ENCODE data around the gene ATXN1. TPM values are rescaled to one million over a fixed set of nuclear protein-coding genes. Genes with fewer than 3 reads are reported as not detected.
A peak's percentile ranks its signal among the peaks of the same experiment; 100 is the strongest.

The ATXN1 gene
- total RNA-seq, 1 experiment from 2014 or later = 16.5 TPM

GRCh38 chr6:16496991-16497801 is 264.1 kb downstream of the ATXN1 start:
- ChIA-PET CTCF (interaction anchor here (0.6 to 0.7 kb wide), 2 partner anchors 98 to 262 kb away, joined by 3 to 7 read pairs; no protein-coding TSS in a partner anchor), POLR2A (no interaction called here)
- H3K4me1 Mint-ChIP-seq (ENCODE audit: insufficient read depth, unreplicated experiment) = peaks cover 10% of the 10 kb centered on the region
- intact Hi-C loops (cut with micrococcal nuclease) = no loop called here
- H3K36me3 Mint-ChIP-seq (ENCODE audit: insufficient read depth, unreplicated experiment) = no peaks in the 10 kb centered on the region
- no peaks in the 10 kb centered on the region for H3K27me3 Mint-ChIP-seq (ENCODE audit: insufficient read depth, unreplicated experiment)
- no peak for DNase-seq (ENCODE audit: unreplicated experiment)
- TF ChIP-seq, protein P1, sequence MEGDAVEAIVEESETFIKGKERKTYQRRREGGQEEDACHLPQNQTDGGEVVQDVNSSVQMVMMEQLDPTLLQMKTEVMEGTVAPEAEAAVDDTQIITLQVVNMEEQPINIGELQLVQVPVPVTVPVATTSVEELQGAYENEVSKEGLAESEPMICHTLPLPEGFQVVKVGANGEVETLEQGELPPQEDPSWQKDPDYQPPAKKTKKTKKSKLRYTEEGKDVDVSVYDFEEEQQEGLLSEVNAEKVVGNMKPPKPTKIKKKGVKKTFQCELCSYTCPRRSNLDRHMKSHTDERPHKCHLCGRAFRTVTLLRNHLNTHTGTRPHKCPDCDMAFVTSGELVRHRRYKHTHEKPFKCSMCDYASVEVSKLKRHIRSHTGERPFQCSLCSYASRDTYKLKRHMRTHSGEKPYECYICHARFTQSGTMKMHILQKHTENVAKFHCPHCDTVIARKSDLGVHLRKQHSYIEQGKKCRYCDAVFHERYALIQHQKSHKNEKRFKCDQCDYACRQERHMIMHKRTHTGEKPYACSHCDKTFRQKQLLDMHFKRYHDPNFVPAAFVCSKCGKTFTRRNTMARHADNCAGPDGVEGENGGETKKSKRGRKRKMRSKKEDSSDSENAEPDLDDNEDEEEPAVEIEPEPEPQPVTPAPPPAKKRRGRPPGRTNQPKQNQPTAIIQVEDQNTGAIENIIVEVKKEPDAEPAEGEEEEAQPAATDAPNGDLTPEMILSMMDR (IDR thresholded peaks at IDR 0.05; ENCODE audit: unreplicated experiment) = no peak
- no peak overlapping the region for H3K27ac Mint-ChIP-seq (ENCODE audit: low read depth, unreplicated experiment)
- H3K4me3 Mint-ChIP-seq (ENCODE audit: unreplicated experiment) = no peak overlapping the region
- no peaks in the 10 kb centered on the region for H3K9me3 Mint-ChIP-seq (ENCODE audit: unreplicated experiment)
- no TSS peak for BruUV-seq (replicated peaks)

- no peaks in the 10 kb centered on the region for H3K36me3 Mint-ChIP-seq (ENCODE audit: insufficient read depth, unreplicated experiment)
- no TSS peak for BruUV-seq (replicated peaks)
- H3K27ac Mint-ChIP-seq (ENCODE audit: low read depth, unreplicated experiment) = no peak overlapping the region
- no peak for DNase-seq (ENCODE audit: unreplicated experiment)
- TF ChIP-seq, protein P1 (IDR thresholded peaks at IDR 0.05; ENCODE audit: unreplicated experiment) = no peak
- ChIA-PET POLR2A (interaction anchor here (0.7 kb wide), 1 partner anchor 10 kb away, joined by 3 read pairs; no protein-coding TSS in a partner anchor), CTCF (interaction anchor here (1.8 kb wide), 1 partner anchor 15 kb away, joined by 6 read pairs; no protein-coding TSS in a partner anchor)
- intact Hi-C loops (cut with micrococcal nuclease) = no loop called here
- no peaks in the 10 kb centered on the region for H3K9me3 Mint-ChIP-seq (ENCODE audit: unreplicated experiment)
- no peak overlapping the region for H3K4me3 Mint-ChIP-seq (ENCODE audit: unreplicated experiment)
- H3K4me1 Mint-ChIP-seq (ENCODE audit: insufficient read depth, unreplicated experiment) = peaks cover 10% of the 10 kb centered on the region
- H3K27me3 Mint-ChIP-seq (ENCODE audit: insufficient read depth, unreplicated experiment) = no peaks in the 10 kb centered on the region
Measured at GRCh38 chr6:16496210-16496609, 265.1 kb downstream of the ATXN1 start.

DNA sequence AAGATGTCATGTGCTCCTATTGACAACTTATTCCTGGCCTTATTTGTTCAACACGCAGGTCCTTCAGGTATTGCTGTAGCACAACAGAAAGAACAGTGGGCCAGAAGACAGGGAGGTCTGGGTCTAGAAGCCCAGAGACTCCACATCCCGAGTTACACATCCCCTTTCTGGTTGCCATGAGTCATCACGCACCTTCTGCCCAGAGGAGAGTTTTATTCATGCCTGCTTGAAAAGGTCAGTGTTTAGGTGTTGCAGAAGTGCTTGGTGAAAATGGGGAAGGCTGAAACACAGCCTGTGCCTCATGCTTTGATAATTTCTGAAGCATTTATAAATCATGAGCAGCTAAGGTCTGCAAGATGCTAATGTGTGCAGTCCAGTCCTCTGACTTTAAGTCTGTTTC is 266.5 kb downstream of the ATXN1 start:
- Mint-ChIP-seq H3K36me3 (ENCODE audit: insufficient read depth, unreplicated experiment) (no peaks in the 10 kb centered on the region), H3K4me1 (ENCODE audit: insufficient read depth, unreplicated experiment) (peaks cover 10% of the 10 kb centered on the region), H3K27me3 (ENCODE audit: insufficient read depth, unreplicated experiment) (no peaks in the 10 kb centered on the region), H3K4me3 (ENCODE audit: unreplicated experiment) (no peak overlapping the region), H3K27ac (ENCODE audit: low read depth, unreplicated experiment) (no peak overlapping the region), H3K9me3 (ENCODE audit: unreplicated experiment) (no peaks in the 10 kb centered on the region)
- DNase-seq (ENCODE audit: unreplicated experiment) = peak; percentile 61
- intact Hi-C loops (cut with micrococcal nuclease) = no loop called here
- POLR2A ChIA-PET = interaction anchor here (0.6 kb wide), 1 partner anchor 186 kb away, joined by 3 read pairs; no protein-coding TSS in a partner anchor
- CTCF ChIA-PET = interaction anchor here (0.6 to 1.8 kb wide), 2 partner anchors 16 kb away, joined by 3 to 6 read pairs; no protein-coding TSS in a partner anchor
- TF ChIP-seq, protein P1 (IDR thresholded peaks at IDR 0.05; ENCODE audit: unreplicated experiment) = no peak
- no TSS peak for BruUV-seq (replicated peaks)

- POLR2A ChIA-PET = no interaction called here
- TF ChIP-seq, protein P1 (IDR thresholded peaks at IDR 0.05; ENCODE audit: unreplicated experiment) = no peak
- BruUV-seq (replicated peaks) = no TSS peak
- H3K4me1 Mint-ChIP-seq (ENCODE audit: insufficient read depth, unreplicated experiment) = peaks cover 16% of the 10 kb centered on the region
- H3K4me3 Mint-ChIP-seq (ENCODE audit: unreplicated experiment) = no peak overlapping the region
- CTCF ChIA-PET = interaction anchor here (0.8 to 1.5 kb wide), 3 partner anchors 9 to 20 kb away, joined by 3 to 6 read pairs (median 4); no protein-coding TSS in a partner anchor
- DNase-seq (ENCODE audit: unreplicated experiment) = no peak
- no peaks in the 10 kb centered on the region for H3K27me3 Mint-ChIP-seq (ENCODE audit: insufficient read depth, unreplicated experiment)
- no peak overlapping the region for H3K27ac Mint-ChIP-seq (ENCODE audit: low read depth, unreplicated experiment)
- H3K36me3 Mint-ChIP-seq (ENCODE audit: insufficient read depth, unreplicated experiment) = no peaks in the 10 kb centered on the region
- H3K9me3 Mint-ChIP-seq (ENCODE audit: unreplicated experiment) = no peaks in the 10 kb centered on the region
- intact Hi-C loops (cut with micrococcal nuclease) = no loop called here
Measured at GRCh38 chr6:16493802-16494201, 267.5 kb downstream of the ATXN1 start.
